GM12878 (cell line): ENCODE results near the gene RAD51B. TPM values are rescaled to one million over a fixed set of nuclear protein-coding genes. Genes with fewer than 3 reads are reported as not detected.

Experiments
- CEBPZ ChIP-seq: fragments of 150-350 bp; IDR thresholded peaks from 2 replicates; pipeline ENCODE4 v1.6.1; 2016; ENCODE audit warnings: low read depth, low read length
- CTCF ChIP-seq, 3 experiments: IDR thresholded peaks in 2 of 3; conservative IDR thresholded peaks in 1 of 3; 2 replicates each; pipeline ENCODE4 v1.5.1; 2011; ENCODE audit warnings: low read depth in 3 of 3, low read length in 3 of 3, mild to moderate bottlenecking in 3 of 3, control low read depth in 2 of 3, moderate library complexity in 2 of 3, inconsistent platforms in 1 of 3, mixed read lengths in 1 of 3; ENCODE audit not compliant: control insufficient read depth in 2 of 3, insufficient read depth in 1 of 3; ENCODE audit errors: extremely low read depth in 1 of 3
- E2F8 ChIP-seq: fragments of 450-650 bp; IDR thresholded peaks from 2 replicates; pipeline ENCODE4 v1.6.1; 2018; ENCODE audit warnings: mild to moderate bottlenecking, low read depth, moderate library complexity; ENCODE audit not compliant: partially characterized antibody
- JUND ChIP-seq: IDR thresholded peaks from 2 replicates; pipeline ENCODE4 v1.6.1; 2012; ENCODE audit warnings: low read depth, mild to moderate bottlenecking, low read length, improper control_type of control experiment, moderate library complexity
- MLLT1 ChIP-seq: fragments of 450-650 bp; IDR thresholded peaks from 2 replicates; pipeline ENCODE4 v1.6.1; 2016; ENCODE audit warnings: mild to moderate bottlenecking
- NBN ChIP-seq: fragments of 450-650 bp; IDR thresholded peaks from 2 replicates; pipeline ENCODE4 v1.6.1; 2016
- NFXL1 ChIP-seq: fragments of 450-650 bp; IDR thresholded peaks from 2 replicates; pipeline ENCODE4 v1.6.1; 2017; ENCODE audit warnings: antibody characterized with exemption, mild to moderate bottlenecking, borderline replicate concordance
- NFYA ChIP-seq: IDR thresholded peaks from 2 replicates; pipeline ENCODE4 v1.6.1; 2011; ENCODE audit warnings: low read depth, mild to moderate bottlenecking, low read length, improper control_type of control experiment, borderline replicate concordance
- NKRF ChIP-seq: fragments of 450-650 bp; conservative IDR thresholded peaks from 2 replicates; pipeline ENCODE4 v1.6.1; 2017; ENCODE audit warnings: mild to moderate bottlenecking, moderate library complexity
- TCF12 ChIP-seq: IDR thresholded peaks from 2 replicates; pipeline ENCODE4 v1.6.1; 2011; ENCODE audit warnings: low read depth, mild to moderate bottlenecking, low read length
- ZBTB11 ChIP-seq: fragments of 450-650 bp; formaldehyde crosslinking; IDR thresholded peaks from 2 replicates; pipeline ENCODE4 v1.5.0; 2022; ENCODE audit warnings: mild to moderate bottlenecking, missing genetic modification characterization
- polyA plus RNA-seq, 11 experiments: library from polyadenylated mRNA; depleted of rRNA in 4 of 11; unstranded in 6 of 11; stranded (reverse) in 5 of 11; fragments of >200 nt; fragmentation: Nextera tagmentation in 4 of 11; fragmentation: Illumina TruSeq in 1 of 11; extraction: Ambion mirVana in 4 of 11; extraction: Trizol in 1 of 11; gene quantifications; 1 replicate in 1 of 11; 2 replicates in 10 of 11; pipeline versions ENCODE4 v1.2.1 to v1.2.3, GENCODE V29; 2011 to 2016; ENCODE audit warnings: inconsistent platforms in 2 of 11, missing spikeins in 2 of 11, low read depth in 1 of 11
- total RNA-seq, 4 experiments: library from RNA; depleted of rRNA in 3 of 4; stranded (reverse); fragments of >200 nt in 3 of 4; fragmentation: Illumina TruSeq in 1 of 4; extraction: Trizol in 1 of 4; gene quantifications; 2 replicates each; pipeline versions ENCODE4 v1.2.1 to v1.2.3, GENCODE V29; 2013 to 2021

RAD51B gene
- total and polyA plus RNA-seq, 10 of the 15 experiments (the other 5 are each of a cell fraction or from before 2014, with no cell fraction given), result 9.8 to 26.8 (median 21.3) TPM

- TF ChIP-seq CEBPZ, result no peak
- TF ChIP-seq NKRF, result no peak
- no peak for TF ChIP-seq MLLT1
- no peak for TF ChIP-seq CTCF (IDR thresholded peaks at IDR 0.05 in 2 of 3, conservative IDR thresholded peaks at IDR 0.05 in 1 of 3; ENCODE audit: control insufficient read depth in 2 of 3, extremely low read depth in 1 of 3, insufficient read depth in 1 of 3, low read depth in 3 of 3, low read length in 3 of 3)
- no peak for TF ChIP-seq TCF12
- no peak for TF ChIP-seq NFYA
- no peak for TF ChIP-seq NFXL1
- TF ChIP-seq NBN, result no peak
- TF ChIP-seq JUND, result no peak
- no peak for TF ChIP-seq E2F8
- no peak for TF ChIP-seq ZBTB11 (CRISPR knock-in tag)
Measured at GRCh38 chr14:68757618-68758081, 938.1 kb downstream of the RAD51B start (continued).
